A673 (cell line): Measurements from ENCODE around the gene TK2. TPM values are rescaled to one million over a fixed set of nuclear protein-coding genes. Genes with fewer than 3 reads are reported as not detected.

Experiments used
- BruUV-seq: library from RNA; stranded (reverse); fragments of 400-500 nt; replicated peaks from 2 replicates; lab custom pipeline; 2021; lab: Mats Ljungman, UMichigan
- CTCF ChIA-PET: fragments of 300-600 bp; sonication (Branson Sonifier 250); formaldehyde crosslinking; loops from one replicate; lab custom pipeline; 2022; ENCODE audit warnings: antibody characterized with exemption; lab: Charles Lee
- POLR2A ChIA-PET: fragments of 300-600 bp; sonication (Branson Sonifier 250); formaldehyde crosslinking; loops from one replicate; lab custom pipeline; 2022; ENCODE audit warnings: antibody characterized with exemption; ENCODE audit not compliant: low non-redundant PET; lab: Charles Lee
- DNase-seq: peaks from one replicate; pipeline ENCODE4 v3.0.0-alpha.2; 2015; ENCODE audit warnings: low spot score
- H3K27ac ChIP-seq: fragments of 200-600 bp; sonication (generic); 2 replicates; pipeline ENCODE4 v1.5.1; 2016; ENCODE audit warnings: mixed run types, low read depth, mild to moderate bottlenecking, mixed read lengths, antibody characterized with exemption, low read length; ENCODE audit not compliant: poor library complexity, severe bottlenecking
- H3K27me3 ChIP-seq: fragments of 200-600 bp; sonication (generic); replicated peaks from 2 replicates; pipeline ENCODE4 v1.6.1; 2017; ENCODE audit warnings: mixed run types, low read depth, mild to moderate bottlenecking, mixed read lengths, antibody characterized with exemption, low read length; ENCODE audit not compliant: insufficient read depth, poor library complexity
- H3K36me3 ChIP-seq: fragments of 200-600 bp; sonication (generic); 2 replicates; pipeline ENCODE4 v1.6.1; 2016; ENCODE audit warnings: mixed run types, mild to moderate bottlenecking, mixed read lengths, antibody characterized with exemption, low read length; ENCODE audit not compliant: insufficient read depth, poor library complexity, severe bottlenecking
- H3K4me1 ChIP-seq: fragments of 200-600 bp; sonication (generic); 2 replicates; pipeline ENCODE4 v1.6.1; 2017; ENCODE audit warnings: mixed run types, mild to moderate bottlenecking, mixed read lengths, antibody characterized with exemption, low read length; ENCODE audit not compliant: insufficient read depth, poor library complexity, severe bottlenecking
- H3K4me3 ChIP-seq: fragments of 200-600 bp; sonication (generic); 2 replicates; pipeline ENCODE4 v1.5.1; 2016; ENCODE audit warnings: low read depth, mixed run types, mild to moderate bottlenecking, mixed read lengths, low read length; ENCODE audit not compliant: poor library complexity, severe bottlenecking
- H3K9me3 ChIP-seq: fragments of 200-600 bp; sonication (generic); 2 replicates; pipeline ENCODE4 v1.6.1; 2016; ENCODE audit warnings: mixed run types, low read depth, mild to moderate bottlenecking, mixed read lengths, antibody characterized with exemption, low read length; ENCODE audit not compliant: poor library complexity, severe bottlenecking
- EZH2 ChIP-seq: fragments of 200-600 bp; sonication (generic); IDR thresholded peaks from 2 replicates; pipeline ENCODE4 v1.6.1; 2017; ENCODE audit warnings: borderline replicate concordance, low read depth, mild to moderate bottlenecking, mixed read lengths, antibody characterized with exemption, low read length; ENCODE audit not compliant: poor library complexity, severe bottlenecking
- intact Hi-C: fragments of 100-400 bp; cut with micrococcal nuclease; formaldehyde crosslinking; loops from one replicate; pipeline ENCODE4 v1.10.0; 2022; ENCODE audit not compliant: unreplicated experiment
- total RNA-seq: library from RNA; stranded (reverse); gene quantifications from 2 replicates; pipeline ENCODE4 v1.2.3, GENCODE V29; 2021
- TF ChIP-seq, protein P1 (sequence below): fragments of 300-800, 200-600 bp; sonication (generic); conservative IDR thresholded peaks from 2 replicates; pipeline ENCODE4 v1.5.1; 2017; ENCODE audit warnings: low read depth, mild to moderate bottlenecking, antibody characterized with exemption, low read length, moderate library complexity, mixed read lengths

TK2 gene
- total RNA-seq, 1 experiment from 2014 or later, result 8.2 TPM

DNA sequence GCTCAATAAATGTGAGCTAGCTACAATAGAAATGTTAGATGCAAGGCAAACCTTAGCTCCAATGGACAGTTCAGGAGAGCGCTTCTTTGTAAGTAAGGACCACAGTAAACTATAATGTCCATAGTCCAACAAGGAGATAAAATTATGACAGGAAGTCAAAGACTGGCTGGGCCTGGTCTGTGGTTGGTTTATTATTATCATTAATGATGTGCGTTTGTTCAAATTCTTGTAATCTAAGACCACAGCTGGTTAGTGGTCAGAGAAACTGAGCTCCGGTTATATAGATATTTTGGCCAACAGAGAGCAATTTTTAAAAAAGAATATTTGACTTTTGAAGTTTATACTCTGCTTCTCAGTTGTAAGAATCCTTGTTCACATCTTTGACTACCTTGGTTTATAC lies 24.6 kb upstream of the TK2 start:
- intact Hi-C loops, result no loop called here
- no peak overlapping the region for H3K4me3 ChIP-seq
- H3K27ac ChIP-seq, result no peak overlapping the region
- ChIA-PET POLR2A (no interaction called here), CTCF (no interaction called here)
- no TSS peak for BruUV-seq
- H3K4me1 ChIP-seq, result no peaks in the 10 kb centered on the region
- H3K36me3 ChIP-seq, result no peaks in the 10 kb centered on the region
- TF ChIP-seq EZH2, result no peak
- TF ChIP-seq, protein P1, sequence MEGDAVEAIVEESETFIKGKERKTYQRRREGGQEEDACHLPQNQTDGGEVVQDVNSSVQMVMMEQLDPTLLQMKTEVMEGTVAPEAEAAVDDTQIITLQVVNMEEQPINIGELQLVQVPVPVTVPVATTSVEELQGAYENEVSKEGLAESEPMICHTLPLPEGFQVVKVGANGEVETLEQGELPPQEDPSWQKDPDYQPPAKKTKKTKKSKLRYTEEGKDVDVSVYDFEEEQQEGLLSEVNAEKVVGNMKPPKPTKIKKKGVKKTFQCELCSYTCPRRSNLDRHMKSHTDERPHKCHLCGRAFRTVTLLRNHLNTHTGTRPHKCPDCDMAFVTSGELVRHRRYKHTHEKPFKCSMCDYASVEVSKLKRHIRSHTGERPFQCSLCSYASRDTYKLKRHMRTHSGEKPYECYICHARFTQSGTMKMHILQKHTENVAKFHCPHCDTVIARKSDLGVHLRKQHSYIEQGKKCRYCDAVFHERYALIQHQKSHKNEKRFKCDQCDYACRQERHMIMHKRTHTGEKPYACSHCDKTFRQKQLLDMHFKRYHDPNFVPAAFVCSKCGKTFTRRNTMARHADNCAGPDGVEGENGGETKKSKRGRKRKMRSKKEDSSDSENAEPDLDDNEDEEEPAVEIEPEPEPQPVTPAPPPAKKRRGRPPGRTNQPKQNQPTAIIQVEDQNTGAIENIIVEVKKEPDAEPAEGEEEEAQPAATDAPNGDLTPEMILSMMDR, result no peak
- no peak for DNase-seq
- no peaks in the 10 kb centered on the region for H3K9me3 ChIP-seq
- H3K27me3 ChIP-seq, result no peaks in the 10 kb centered on the region

DNA sequence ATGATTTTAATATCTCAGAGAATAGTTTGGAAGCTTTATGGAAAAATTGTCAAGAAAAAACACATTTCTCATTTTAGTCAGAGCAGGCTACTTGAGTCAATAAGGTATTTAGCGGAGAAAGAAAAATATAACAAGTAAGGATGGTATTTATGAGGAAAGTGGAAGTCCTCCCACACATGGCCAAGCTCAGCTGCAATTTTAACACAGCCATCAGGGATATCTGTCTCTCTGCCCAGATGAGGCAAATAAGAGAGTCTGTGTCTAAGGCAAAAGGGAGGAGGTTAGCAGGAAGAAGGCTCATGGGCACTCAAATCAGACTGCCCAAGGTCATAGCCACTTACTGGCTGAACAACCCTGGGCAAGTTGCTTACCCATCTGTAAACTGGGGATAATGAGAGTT lies 24.2 kb upstream of the TK2 start:
- H3K4me3 ChIP-seq, result no peak overlapping the region
- H3K4me1 ChIP-seq, result no peaks in the 10 kb centered on the region
- intact Hi-C loops, result no loop called here
- no peaks in the 10 kb centered on the region for H3K36me3 ChIP-seq
- CTCF ChIA-PET, result no interaction called here
- no peaks in the 10 kb centered on the region for H3K9me3 ChIP-seq
- no peaks in the 10 kb centered on the region for H3K27me3 ChIP-seq
- DNase-seq, result no peak
- TF ChIP-seq EZH2, result no peak
- TF ChIP-seq, protein P1, result no peak
- no peak overlapping the region for H3K27ac ChIP-seq
- no TSS peak for BruUV-seq
- POLR2A ChIA-PET, result no interaction called here

DNA sequence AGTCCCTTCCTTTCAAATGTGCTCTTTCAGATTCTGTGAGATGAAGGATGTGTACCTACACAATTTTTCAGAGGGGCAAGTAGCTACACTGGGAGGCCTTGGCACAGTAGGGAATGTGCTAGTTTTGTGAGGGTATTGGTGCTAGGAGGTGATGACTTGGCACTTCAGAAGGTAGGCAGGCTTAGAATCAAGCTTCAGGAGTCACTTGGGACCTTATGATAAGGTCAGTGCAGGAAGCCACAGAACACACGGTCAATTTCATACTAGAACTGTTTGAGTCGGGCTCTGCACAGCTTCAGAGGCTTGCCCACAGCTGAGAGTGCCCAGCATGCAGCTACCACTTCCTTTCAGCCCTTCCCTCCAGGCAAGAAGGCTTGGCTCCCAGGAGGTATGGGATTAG lies 22.4 kb upstream of the TK2 start:
- no peak for DNase-seq
- H3K36me3 ChIP-seq, result peaks cover 3% of the 10 kb centered on the region
- intact Hi-C loops, result no loop called here
- CTCF ChIA-PET, result no interaction called here
- no peaks in the 10 kb centered on the region for H3K4me1 ChIP-seq
- POLR2A ChIA-PET, result no interaction called here
- H3K27me3 ChIP-seq, result no peaks in the 10 kb centered on the region
- no peak overlapping the region for H3K4me3 ChIP-seq
- H3K9me3 ChIP-seq, result no peaks in the 10 kb centered on the region
- no peak for TF ChIP-seq EZH2
- TF ChIP-seq, protein P1, result no peak
- BruUV-seq, result no TSS peak
- no peak overlapping the region for H3K27ac ChIP-seq
